Renal cortical epithelial cell (primary cell): Measurements from ENCODE around the gene CCDC63. TPM values are rescaled to one million over a fixed set of nuclear protein-coding genes. Genes with fewer than 3 reads are reported as not detected.
"Not testable (repeated sequence)": the region's sequence is repeated elsewhere in the genome, so short reads cannot be mapped to it uniquely, and the experiment has no call there.

Experiments used
- DNase-seq: peaks from one replicate; pipeline ENCODE4 v3.0.0-alpha.2; 2011; ENCODE audit warnings: low read depth
- total RNA-seq: library from RNA; depleted of rRNA; stranded (reverse); fragments of >200 nt; gene quantifications from 2 replicates; pipeline ENCODE4 v1.2.3, GENCODE V29; 2014

CCDC63 gene
- total RNA-seq, 1 donor from 2014 or later: not detected

GRCh38 chr12:110844551-110845338 is 2.0 kb upstream of the CCDC63 start:
- no peak for DNase-seq

GRCh38 chr12:110845339-110845682 is 1.5 kb upstream of the CCDC63 start:
- no peak for DNase-seq

GRCh38 chr12:110848314-110848923 is 1.6 kb downstream of the CCDC63 start:
- DNase-seq: no peak

GRCh38 chr12:110849221-110849620 is 2.4 kb downstream of the CCDC63 start:
- DNase-seq: no peak

GRCh38 chr12:110849748-110850403 is 3.1 kb downstream of the CCDC63 start:
- no peak for DNase-seq

GRCh38 chr12:110850762-110851161 is 4.0 kb downstream of the CCDC63 start:
- no peak for DNase-seq

GRCh38 chr12:110853836-110854235 is 7.0 kb downstream of the CCDC63 start:
- DNase-seq: no peak

GRCh38 chr12:110856542-110856941 is 9.8 kb downstream of the CCDC63 start:
- no peak for DNase-seq

- no peak for DNase-seq
Observed at GRCh38 chr12:110857528-110857927, 10.7 kb downstream of the CCDC63 start.

GRCh38 chr12:110857954-110858353 is 11.2 kb downstream of the CCDC63 start:
- not testable (repeated sequence) for DNase-seq

- DNase-seq: no peak
Observed at GRCh38 chr12:110858848-110859247, 12.1 kb downstream of the CCDC63 start.

GRCh38 chr12:110860833-110861296 is 14.1 kb downstream of the CCDC63 start:
- no peak for DNase-seq

GRCh38 chr12:110861729-110862128 is 14.9 kb downstream of the CCDC63 start:
- DNase-seq: no peak

- DNase-seq: no peak
Observed at GRCh38 chr12:110862329-110862728, 15.5 kb downstream of the CCDC63 start.

GRCh38 chr12:110863161-110863560 is 16.4 kb downstream of the CCDC63 start:
- DNase-seq: no peak

GRCh38 chr12:110865521-110865920 is 18.7 kb downstream of the CCDC63 start:
- DNase-seq: no peak

GRCh38 chr12:110869026-110869425 is 22.2 kb downstream of the CCDC63 start:
- DNase-seq: no peak

GRCh38 chr12:110869803-110870202 is 23.0 kb downstream of the CCDC63 start:
- no peak for DNase-seq

GRCh38 chr12:110872100-110872499 is 25.3 kb downstream of the CCDC63 start:
- DNase-seq: no peak

- no peak for DNase-seq
Observed at GRCh38 chr12:110874351-110874750, 27.6 kb downstream of the CCDC63 start.

GRCh38 chr12:110874781-110875180 is 28.0 kb downstream of the CCDC63 start:
- no peak for DNase-seq

- DNase-seq: no peak
Observed at GRCh38 chr12:110880651-110881050, 33.9 kb downstream of the CCDC63 start.

GRCh38 chr12:110883251-110883650 is 36.5 kb downstream of the CCDC63 start:
- DNase-seq: no peak
